Fibroblast of villous mesenchyme (primary cell): ENCODE data around the gene CLEC16A. TPM values are rescaled to one million over a fixed set of nuclear protein-coding genes. Genes with fewer than 3 reads are reported as not detected.

Experiments
- DNase-seq: peaks from one replicate; pipeline ENCODE4 v3.0.0-alpha.2; 2010; ENCODE audit warnings: low read depth
- H3K4me3 ChIP-seq: 2 replicates; pipeline ENCODE4 v1.5.1; 2011; ENCODE audit warnings: low read depth, mild to moderate bottlenecking, low read length
- CTCF ChIP-seq: IDR thresholded peaks from 2 replicates; pipeline ENCODE4 v1.5.1; 2012; ENCODE audit warnings: low read depth, mild to moderate bottlenecking, low read length; ENCODE audit not compliant: insufficient read depth
- total RNA-seq: library from RNA; depleted of rRNA; stranded (reverse); fragments of >200 nt; gene quantifications from 2 replicates; pipeline ENCODE4 v1.2.3, GENCODE V29; 2012

CLEC16A gene
- total RNA-seq, 1 donor: 32.4 TPM

- H3K4me3 ChIP-seq: no peak overlapping the region
- no peak for TF ChIP-seq CTCF
- DNase-seq: no peak
Measured at GRCh38 chr16:11193494-11193893, 249.1 kb downstream of the CLEC16A start.

- TF ChIP-seq CTCF: no peak
- no peak overlapping the region for H3K4me3 ChIP-seq
- no peak for DNase-seq
Measured at GRCh38 chr16:11194913-11195312, 250.5 kb downstream of the CLEC16A start.

DNA sequence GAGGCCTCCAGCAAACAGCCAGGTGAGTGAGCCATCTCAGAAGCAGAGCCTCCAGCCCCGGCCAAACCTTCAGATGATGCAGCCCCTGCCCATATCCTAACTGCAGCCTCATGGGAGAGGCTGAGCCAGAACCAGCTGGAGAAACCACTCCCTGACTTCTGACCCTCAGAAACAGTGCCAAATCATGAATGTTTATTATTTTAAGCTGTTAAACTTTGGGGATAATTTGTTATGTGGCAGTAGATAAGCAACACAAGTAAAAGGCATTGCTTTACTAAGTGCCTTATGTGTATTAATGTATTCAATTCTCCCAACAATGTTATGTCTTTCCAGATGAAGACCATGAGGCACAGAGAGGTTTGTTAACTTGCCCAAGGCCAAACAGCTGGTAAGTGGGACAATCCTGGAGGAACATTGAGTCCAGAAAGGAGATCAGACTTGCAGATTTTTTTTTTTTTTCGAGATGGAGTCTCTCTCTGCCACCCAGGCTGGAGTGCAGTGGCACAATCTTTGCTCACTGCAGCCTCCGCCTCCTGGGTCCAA lies 252.0 kb downstream of the CLEC16A start:
- TF ChIP-seq CTCF: no peak
- peak; percentile 62 for DNase-seq
- no peak overlapping the region for H3K4me3 ChIP-seq

DNA sequence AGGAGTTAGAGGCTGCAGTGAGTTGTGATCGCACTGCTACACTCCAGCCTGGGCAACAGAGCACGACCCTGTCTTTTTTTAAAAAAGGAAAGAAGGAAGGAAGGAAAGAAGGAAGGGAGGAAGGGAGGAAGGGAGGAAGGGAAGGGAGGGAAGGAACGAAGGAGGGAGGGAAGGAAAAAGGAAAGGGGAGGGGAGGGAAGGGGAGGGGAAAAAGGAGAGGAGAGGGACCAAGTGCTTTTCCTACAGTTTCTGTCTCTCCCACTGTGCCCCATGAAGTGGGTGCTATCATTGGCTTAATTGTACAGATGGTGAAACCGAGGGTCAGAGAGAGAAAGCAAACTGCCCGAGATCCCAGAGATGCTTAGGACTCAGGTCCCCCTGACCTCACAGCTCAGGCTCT lies 254.0 kb downstream of the CLEC16A start:
- no peak for DNase-seq
- TF ChIP-seq CTCF: no peak

GRCh38 chr16:11198828-11199227 lies 254.5 kb downstream of the CLEC16A start:
- no peak for DNase-seq
- TF ChIP-seq CTCF: no peak

More for the DNA sequence above, 254.0 kb downstream of the CLEC16A start:
- no peak overlapping the region for H3K4me3 ChIP-seq

DNA sequence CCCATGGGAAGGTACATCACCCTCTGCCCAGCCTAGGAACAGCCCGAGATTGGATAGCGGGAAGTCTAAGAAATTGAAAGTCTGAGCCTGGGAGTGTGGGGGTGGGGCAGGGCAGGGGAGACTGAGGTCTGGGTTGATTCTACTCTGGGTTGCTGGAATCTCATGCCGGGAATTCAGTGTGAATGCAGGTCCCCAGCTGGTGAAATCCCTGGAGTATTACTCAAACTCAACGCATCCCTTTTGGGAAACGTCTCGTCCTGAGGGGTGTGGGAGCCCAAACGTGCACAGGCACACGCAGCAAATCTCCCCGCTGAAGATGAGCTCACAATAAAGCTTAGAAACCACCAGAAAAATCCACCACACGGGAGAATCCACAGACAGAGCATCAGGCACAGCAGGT lies 256.2 kb downstream of the CLEC16A start:
- no peak for TF ChIP-seq CTCF
- H3K4me3 ChIP-seq: no peak overlapping the region
- DNase-seq: peak; percentile 25

More at GRCh38 chr16:11198828-11199227, 254.5 kb downstream of the CLEC16A start:
- no peak overlapping the region for H3K4me3 ChIP-seq
